AG08395 (cell line): Measurements from ENCODE around the gene NAA80.
"Not testable (repeated sequence)": the region's sequence is repeated elsewhere in the genome, so short reads cannot be mapped to it uniquely, and the experiment has no call there.

Experiments
- DNase-seq: peaks from one replicate; pipeline ENCODE4 v3.0.0; 2012; ENCODE audit warnings: mixed read lengths, low spot score

NAA80 gene

DNA sequence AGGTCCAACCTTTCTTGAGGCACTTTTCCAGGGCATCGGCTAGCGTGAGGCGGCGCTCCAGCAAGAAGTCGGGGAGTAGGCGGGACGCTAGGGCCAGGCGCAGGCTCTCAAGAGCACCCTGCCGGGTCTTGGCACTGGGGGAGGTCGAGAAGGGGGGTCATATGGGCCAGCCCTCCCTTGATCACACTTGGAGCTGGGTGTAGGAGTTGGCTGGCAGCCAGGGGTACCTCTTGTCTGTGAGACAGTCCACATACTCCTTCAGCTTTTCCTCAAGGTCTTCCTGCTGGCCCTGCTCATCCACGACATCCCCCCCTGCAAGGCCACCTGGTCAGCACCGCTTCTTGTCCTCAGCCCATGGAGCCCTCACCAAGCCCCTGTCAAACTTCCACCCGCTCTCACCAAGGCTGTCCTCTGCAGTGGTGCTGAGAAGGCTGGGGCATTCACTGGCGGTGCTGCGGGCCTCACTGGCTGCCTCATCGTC, 9.0 kb downstream of the NAA80 start:
- DNase-seq, result no peak

DNA sequence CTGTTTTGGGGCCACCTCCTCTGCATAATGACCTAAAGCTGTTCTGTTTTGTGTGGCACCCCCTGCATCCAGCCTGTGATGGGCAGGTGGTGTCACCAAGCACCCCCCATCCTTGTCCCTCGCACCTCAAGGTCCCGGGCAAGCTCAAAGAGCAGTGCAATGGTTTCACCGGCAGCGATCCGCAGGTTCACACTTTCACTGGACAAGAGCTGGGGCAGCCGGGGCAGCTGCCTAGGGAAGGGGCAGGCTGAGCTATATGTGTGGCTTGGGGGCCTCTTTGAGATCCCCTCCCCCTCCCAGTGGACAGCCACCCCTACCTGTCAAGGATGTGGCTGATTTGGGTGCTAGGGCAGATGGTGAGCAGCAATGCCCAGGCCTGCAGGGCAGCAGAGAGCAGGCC, 10.1 kb downstream of the NAA80 start:
- no peak for DNase-seq

DNA sequence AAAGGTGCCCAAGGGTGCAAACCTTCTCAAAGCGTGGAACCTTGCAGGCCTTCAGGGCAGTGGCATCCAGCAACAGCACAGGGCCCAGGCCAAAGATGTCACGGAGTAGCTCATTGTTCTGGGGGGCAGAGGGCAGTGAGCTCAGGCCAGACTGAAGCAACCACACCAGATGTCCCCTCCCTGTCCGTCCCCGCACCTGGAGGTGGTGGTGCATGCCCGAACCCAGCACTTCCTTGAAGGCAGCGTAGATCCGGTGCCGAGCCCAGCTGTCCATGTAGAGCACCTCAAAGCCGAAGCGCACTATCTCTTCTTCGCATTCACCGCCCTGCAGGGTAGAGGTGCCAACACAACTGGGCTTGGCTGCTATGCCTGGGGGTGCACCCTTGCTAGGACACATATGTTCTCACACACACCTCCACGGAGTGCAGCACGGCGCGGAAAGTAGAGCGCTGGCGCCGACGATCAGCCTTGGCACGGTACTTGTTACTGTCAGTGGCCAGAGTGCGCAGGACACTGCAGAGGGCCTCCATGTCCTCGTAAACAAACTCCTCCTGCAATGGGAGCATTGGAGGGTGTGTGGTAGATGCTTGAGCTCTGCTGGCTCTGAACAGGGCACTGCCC, 10.7 kb downstream of the NAA80 start:
- no peak for DNase-seq

DNA sequence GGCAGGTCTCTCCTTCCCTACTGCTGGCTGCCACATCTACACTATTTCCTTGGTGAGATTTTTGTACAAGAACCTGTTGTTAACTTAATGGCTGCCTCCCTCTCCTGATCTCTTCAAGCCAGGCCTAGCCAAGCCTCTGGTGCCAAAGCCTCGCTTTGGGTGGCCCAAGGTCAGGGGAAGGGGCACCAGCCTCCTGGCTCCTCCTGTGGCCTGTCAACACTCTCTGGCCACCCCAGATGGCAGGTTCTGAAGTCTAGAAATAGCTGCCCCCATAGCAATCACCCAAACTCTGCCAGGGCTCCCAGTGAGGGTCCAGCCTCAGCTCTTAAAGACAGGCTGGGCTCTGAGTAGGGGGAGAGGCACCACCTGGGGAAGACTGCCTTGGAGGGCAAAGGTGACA, 11.9 kb downstream of the NAA80 start:
- no peak for DNase-seq

DNA sequence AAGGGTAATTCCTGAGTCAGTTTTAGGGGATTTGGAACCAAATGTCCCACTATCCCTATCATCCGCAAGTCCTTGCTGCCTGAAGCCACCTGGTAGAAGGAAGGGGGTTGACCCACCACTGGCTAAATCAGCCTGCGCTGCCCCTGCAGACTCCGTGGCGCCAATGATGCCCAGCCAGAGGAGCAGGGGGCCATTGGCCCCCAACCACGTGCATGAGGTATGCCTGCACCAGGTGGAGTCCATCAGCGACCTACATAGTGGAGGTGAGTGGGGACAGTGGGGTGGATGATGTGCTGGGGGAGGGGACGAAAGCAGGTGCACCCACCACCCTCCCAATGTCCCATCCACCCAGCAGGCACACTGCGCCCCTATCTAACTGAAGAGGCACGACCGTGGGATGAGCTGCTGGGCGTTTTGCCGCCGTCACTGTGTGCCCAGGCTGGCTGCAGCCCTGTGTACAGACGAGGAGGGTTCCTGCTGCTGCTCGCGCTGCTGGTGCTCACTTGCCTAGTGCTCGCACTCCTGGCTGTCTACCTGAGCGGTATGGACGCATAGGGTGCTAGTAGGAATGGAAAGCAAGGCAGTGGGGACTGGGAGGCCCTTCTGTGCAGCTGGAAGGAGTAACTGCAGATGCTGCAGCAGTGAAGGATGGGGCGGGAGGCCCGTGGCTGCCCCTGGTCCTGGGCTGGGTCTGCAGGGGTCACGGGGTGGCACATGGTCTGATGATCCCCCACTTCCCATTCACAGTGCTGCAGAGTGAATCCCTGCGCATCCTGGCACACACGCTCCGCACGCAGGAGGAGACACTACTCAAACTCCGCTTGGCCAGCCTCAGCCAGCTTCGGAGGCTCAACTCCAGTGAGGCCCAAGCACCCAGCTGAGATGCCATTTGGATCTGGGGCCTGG, 12.6 kb downstream of the NAA80 start:
- no peak for DNase-seq

DNA sequence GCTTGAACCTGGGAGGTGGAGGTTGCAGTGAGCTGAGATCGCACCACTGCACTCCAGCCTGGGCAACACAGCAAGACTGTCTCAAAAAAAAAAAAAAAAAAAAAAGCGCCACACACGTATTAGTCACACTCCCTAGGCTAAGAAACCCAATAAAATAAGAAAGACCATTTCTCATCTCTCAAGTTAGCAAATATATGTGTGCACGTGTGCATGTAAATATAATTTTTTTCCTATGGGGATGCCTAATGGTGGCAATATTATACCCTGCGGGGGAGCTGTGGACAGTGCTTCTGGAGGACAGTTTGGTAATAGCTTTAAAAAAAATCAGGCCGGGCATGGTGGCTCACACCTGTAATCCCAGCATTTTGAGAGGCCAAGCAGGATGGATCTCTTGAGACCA, 15.1 kb downstream of the NAA80 start:
- not testable (repeated sequence) for DNase-seq

DNA sequence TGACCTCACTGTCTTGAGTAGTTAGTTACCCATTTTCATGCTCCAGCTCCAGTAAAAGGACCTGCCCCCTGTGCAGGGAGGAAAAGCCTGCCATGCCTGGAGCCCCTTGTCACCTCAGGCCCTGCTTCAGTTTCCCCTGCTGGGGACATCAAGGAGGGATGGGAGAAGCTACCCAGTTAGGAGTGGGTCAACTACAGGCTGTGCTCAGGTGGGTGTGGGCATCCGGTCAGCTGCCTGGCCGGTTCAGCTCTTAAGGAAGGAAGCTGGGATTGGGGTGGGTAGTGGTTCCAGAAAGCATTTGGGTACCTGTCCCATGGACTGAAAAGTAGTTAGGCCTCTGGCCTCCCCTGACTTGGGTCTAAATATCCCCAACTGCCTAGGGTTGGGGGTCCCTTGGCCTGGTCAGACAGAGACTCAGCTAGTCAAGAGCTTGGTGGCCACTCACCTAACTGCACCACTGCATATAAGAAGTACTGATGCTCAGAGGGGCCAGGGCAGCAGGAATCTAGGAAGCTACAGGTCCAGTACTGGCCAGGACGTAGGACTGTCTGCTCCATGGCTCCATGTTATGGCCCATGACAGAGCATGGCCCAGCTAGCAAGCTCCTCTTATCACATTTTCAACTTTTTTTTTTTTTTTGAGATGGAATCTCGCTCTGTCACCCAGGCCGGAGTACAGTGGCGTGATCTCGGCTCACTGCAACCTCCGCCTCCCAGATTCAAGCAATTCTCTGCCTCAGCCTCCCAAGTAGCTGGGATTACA, 19.8 kb downstream of the NAA80 start:
- DNase-seq, result no peak

DNA sequence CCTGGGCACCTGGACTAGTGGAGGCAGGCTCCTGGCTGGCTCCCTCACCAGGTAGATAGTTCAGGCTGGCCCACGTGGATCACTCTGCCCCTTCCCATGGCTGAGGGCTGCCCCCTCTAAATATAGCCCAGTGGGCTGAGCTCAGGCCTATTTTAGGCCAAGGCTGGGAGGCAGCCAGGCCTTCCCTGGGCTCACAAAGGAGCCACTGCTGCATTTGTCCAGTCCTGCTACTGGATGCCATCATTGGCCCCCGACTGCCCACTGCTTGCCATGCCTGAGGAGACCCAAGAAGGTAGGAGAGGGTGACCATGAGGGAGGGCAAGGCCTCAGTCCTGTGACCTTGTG, 20.4 kb downstream of the NAA80 start, which contains the start of gene LSMEM2:
TSS of gene LSMEM2 (plus strand) at position 208 of the 345 bp plus-strand sequence. CDS start at position 235, 27 bp downstream.
- DNase-seq, result no peak

DNA sequence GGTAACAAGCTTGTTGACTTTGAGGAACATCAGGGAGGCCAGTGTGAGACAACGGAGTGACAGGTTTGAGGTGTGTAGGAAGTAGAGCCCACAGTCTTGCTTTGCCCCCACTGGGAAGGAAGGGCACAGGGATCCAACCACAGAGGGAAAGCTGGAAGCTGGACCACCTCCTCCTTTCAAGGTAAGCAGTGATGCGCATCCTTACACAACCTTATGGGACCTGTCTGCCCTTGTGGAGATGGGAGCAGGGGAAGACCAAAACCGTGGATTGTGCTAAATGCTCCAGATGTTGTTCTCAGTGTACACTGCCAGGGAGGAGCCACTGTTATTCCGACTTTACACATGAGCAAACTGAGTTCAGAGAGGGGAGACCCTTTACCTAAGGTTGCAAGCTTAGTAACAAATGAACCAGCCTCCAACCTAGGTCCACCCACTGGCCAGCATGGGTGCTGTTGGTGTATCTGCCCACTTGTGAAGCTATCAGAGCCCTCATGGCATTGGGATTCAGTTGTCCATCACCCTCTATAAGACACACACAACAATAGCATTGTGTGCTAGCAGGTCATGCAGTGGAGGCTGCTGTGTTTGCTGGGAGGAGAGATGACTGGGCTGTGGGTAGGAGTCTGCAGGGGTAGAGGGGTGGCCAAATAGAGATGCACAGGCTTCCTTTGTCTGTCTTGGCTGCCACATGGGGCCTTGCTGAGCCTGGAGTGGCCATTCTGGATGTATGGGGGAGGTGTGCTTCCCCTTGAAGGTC, 20.9 kb downstream of the NAA80 start:
- DNase-seq, result no peak

DNA sequence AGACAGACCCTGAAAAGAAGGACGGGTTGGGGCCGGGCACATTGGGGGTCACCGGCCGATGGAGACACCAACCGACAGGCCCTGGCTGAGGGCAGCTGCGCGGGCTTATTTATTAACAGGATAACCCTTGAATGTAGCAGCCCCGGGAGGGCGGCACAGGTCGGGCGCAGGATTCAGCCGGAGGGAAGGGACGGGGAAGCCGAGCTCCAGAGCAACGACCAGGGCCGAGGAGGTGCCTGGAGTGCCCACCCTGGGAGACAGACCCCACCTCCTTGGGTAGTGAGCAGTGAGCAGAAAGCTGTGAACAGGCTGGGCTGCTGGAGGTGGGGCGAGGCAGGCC, 22.5 kb downstream of the NAA80 start:
- DNase-seq, result no peak

DNA sequence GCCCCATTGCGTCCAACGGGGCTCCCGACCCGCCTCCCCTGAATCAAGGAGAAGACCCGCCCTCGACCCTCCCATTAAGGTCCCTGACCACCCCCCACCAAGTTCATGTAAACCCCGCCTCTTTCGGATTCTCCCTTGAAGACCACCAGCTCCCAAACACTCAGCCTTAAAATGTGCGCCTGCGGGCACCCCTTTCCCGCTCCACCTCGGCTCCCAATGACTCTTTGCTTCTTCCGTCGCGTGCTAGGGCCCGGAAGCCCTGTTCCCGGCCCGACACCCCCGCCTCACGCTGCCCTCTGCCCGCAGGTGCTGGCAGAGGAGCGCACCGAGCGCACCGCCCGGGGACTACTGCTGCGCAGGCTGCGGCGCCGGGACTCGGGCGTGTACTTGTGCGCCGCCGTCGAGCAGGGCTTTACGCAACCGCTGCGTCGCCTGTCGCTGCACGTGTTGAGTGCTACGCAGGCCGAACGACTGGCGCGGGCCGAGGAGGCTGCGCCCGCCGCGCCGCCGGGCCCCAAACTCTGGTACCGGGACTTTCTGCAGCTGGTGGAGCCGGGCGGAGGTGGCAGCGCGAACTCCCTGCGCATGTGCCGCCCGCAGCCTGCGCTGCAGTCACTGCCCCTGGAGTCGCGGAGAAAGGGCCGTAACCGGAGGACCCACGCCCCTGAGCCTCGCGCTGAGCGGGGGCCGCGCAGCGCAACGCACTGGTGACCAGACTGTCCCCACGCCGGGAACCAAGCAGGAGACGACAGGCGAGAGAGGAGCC, 23.0 kb downstream of the NAA80 start:
- no peak for DNase-seq

DNA sequence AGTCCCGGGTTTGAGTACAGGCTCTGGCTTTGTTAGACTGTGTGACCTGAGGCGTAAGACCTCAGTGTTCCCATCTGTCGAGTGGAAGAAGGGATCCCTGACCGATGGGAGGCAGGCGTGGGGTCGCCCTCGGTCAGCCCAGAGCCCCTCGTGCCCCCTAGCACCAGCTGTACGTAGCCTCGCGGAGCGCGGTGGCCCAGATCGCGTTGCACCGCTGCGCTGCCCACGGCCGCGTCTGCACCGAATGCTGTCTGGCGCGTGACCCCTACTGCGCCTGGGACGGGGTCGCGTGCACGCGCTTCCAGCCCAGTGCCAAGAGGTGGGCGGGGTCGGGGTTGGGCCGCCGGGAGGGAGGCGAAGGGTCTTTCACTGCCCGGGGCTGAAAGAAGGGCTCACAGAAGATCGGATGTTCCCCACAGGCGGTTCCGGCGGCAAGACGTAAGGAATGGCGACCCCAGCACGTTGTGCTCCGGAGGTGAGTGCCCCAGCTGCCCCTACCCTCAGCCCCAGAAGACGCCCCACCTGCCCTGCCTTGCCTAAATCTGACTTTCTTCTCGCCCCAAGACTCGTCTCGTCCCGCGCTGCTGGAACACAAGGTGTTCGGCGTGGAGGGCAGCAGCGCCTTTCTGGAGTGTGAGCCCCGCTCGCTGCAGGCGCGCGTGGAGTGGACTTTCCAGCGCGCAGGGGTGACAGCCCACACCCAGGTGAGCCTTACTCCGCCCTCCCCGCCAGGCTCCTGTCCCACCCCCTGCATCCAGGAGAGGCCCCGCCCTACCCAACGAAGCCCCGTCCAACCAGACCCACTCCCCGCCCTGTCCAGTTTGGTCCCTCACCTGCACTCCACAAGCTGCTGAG, 23.8 kb downstream of the NAA80 start:
- no peak for DNase-seq

DNA sequence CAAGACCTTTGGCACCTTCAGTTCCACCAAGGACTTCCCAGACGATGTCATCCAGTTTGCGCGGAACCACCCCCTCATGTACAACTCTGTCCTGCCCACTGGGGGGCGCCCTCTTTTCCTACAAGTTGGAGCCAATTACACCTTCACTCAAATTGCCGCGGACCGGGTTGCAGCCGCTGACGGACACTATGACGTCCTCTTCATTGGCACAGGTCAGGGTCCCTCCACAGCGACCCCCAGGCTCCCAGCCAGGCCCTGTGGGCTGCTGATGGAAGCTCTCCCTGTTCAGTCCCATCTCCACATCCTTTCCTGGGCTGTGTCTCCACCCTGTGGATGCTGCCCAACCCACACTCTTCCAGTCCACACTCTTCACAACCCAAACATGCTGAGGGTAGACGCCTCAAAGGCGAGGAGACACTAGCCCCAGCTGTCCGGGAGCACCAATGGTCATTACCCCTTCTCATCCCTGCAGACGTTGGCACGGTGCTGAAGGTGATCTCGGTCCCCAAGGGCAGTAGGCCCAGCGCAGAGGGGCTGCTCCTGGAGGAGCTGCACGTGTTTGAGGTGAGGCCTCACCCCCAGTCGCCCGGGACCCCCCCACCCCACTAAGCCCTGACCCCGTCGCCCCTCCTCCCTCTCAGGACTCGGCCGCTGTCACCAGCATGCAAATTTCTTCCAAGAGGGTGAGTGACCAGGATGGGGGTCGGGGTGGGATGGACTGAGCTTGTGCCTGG, 24.7 kb downstream of the NAA80 start:
- DNase-seq, result no peak

DNA sequence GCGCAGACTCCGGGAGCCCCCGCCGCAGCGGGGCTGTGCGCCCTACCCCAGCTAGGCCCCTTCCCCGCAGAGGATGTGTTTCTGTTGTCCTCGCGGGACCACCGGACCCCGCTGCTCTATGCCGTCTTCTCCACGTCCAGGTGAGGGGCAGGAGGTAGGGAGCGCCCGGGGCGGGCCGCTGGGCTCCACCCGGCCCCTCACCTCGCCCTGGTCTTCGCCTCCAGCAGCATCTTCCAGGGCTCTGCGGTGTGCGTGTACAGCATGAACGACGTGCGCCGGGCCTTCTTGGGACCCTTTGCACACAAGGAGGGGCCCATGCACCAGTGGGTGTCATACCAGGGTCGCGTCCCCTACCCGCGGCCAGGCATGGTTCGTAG, 25.5 kb downstream of the NAA80 start:
- DNase-seq, result no peak

DNA sequence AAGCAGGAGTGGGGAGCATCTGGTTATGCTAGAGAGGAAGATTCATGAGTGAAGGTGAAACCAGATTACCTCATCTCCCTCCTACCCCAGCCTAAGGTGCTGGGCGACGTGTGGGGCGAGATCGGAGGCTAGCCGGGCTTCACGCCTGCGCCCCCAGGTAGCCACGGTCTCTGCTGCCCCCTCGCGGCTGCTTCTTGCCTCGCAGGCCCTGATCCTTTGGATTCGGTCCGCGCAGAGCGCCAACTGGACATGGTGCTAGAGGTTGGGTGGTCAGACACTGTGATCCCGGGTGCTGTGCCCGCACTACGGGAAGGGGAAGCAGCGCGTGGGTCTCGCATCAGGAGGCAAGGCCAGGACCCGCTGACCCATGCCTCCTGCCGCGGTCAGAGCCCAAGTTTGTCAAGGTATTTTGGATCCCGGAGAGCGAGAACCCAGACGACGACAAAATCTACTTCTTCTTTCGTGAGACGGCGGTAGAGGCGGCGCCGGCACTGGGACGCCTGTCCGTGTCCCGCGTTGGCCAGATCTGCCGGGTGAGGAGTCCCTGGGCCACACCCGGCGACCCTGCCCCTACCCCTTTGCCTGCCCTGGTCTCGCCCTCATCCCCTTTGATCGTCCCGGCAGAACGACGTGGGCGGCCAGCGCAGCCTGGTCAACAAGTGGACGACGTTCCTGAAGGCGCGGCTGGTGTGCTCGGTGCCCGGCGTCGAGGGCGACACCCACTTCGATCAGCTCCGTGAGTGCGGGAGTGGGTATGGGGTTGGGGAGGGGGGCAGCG, 26.1 kb downstream of the NAA80 start:
- peak; percentile 93 for DNase-seq

DNA sequence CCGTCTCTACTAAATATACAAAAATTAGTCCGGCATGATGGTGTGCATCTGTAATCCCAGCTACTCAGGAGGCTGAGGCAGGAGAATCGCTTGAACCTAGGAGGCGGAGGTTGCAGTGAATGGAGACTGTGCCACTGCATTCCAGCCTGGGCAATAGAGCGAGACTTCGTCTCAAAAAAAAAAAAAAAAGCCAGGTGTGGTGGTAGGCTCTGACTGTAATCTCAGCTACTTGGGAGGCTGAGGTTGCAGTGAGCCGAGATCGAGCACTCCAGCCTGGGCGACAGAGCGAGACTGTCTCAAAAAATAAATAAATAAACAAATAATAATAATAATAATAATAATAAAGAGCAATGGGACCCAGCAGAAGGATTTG, 26.7 kb downstream of the NAA80 start:
- not testable (repeated sequence) for DNase-seq

DNA sequence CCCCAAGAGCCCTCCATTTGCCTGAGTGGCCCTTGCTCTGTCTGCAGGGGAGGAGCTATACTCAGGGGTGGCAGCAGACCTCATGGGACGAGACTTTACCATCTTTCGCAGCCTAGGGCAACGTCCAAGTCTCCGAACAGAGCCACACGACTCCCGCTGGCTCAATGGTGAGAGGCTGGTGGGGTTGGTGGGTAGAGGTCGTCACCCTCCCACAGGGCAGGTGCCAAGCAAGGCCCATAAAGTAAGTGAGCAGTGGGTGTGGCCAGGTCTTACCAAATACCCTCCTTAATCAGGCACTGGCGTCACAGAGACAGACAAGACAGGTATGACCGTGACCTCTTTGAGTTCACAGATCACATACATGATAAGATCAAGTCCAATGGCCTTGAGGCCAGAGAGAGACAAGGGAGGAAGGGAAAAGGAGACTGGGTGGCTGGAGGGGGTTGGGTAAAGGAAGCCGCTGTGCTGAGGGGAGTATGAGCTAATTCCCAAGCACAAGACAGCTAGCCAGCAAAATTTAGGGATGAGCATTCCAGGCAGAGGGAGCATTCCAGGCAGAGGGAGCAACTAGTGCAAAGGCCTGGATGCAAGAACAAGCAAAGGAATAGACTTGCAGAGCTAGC, 27.8 kb downstream of the NAA80 start:
- no peak for DNase-seq

DNA sequence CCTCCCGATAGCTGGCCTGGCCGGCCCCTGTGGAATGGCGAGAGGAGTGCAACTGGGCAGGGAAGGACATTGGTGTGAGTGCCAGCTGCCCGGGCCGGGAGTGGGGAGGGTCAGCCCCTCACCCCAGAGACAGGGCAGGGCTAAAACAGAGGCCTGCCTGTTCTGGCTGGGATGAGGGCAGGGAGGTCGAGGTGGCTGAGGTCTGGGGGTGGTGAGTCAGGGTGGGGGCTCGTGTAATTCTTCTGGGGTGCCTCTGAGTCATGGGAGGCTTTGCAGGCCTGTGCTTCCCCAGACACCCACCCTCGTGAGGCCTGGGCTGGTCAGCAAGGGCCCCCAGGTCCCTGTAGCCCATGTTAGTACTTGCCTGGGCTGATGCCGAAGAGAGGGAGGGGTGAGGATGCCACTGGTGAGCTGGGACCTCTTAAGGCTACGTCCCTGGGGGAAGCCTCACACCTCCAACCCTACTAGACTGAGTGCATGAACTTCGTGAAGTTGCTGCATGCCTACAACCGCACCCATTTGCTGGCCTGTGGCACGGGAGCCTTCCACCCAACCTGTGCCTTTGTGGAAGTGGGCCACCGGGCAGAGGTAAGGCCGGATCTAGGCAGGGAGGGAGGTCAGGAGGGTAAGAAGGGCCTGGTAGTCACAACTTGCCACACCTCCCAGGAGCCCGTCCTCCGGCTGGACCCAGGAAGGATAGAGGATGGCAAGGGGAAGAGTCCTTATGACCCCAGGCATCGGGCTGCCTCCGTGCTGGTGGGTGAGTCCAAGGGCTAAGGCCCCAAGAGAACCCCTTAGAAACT, 28.6 kb downstream of the NAA80 start:
- DNase-seq, result no peak
